ENCODE measurements around the gene SELENOT.

Gene SELENOT

GRCh38 chr3:150673966-150674365, 70.8 kb downstream of the SELENOT start:
- no peak for DNase-seq

GRCh38 chr3:150675587-150675986, 72.5 kb downstream of the SELENOT start:
- DNase-seq = no peak
